ENCODE data around the gene TARDBP. TPM values are rescaled to one million over a fixed set of nuclear protein-coding genes. Genes with fewer than 3 reads are reported as not detected.

TARDBP gene
- total and polyA plus RNA-seq, 2 experiments from 2014 or later: 204 to 313 TPM

- no peaks in the 10 kb centered on the region for H3K27me3 ChIP-seq (ENCODE audit: insufficient read depth)
- H3K36me3 Mint-ChIP-seq (ENCODE audit: low read depth): peaks cover 72% of the 10 kb centered on the region
- peaks cover 28% of the 10 kb centered on the region for H4K20me1 ChIP-seq (replicated peaks; ENCODE audit: insufficient read depth)
- no peak overlapping the region; the same call in 1 of the 2 replicates for H3K27ac ChIP-seq (ENCODE audit: low read depth)
- H3K9me2 ChIP-seq (ENCODE audit: insufficient read depth): no peaks in the 10 kb centered on the region
- H3K4me1 ChIP-seq (ENCODE audit: insufficient read depth): no peaks in the 10 kb centered on the region
- peaks cover 4% of the 10 kb centered on the region; the same call in 1 of the 3 replicates for H3K4me1 Mint-ChIP-seq
- TF ChIP-seq POLR2AphosphoS5 (IDR thresholded peaks at IDR 0.05; ENCODE audit: low read depth): peak; percentile 12; the same call in 1 of the 2 replicates
- TF ChIP-seq STAT1 (IDR thresholded peaks at IDR 0.05; ENCODE audit: unreplicated experiment): no peak
- no peak overlapping the region for H3K27ac Mint-ChIP-seq
- peaks cover 43% of the 10 kb centered on the region for H3F3A ChIP-seq (replicated peaks; ENCODE audit: low read depth)
- H3K4me3 Mint-ChIP-seq: no peak overlapping the region
- no peaks in the 10 kb centered on the region for H3K9me3 Mint-ChIP-seq
- DNase-seq (ENCODE audit: low spot score): no peak
- no peak for ATAC-seq
- H3K4me2 ChIP-seq: no peak overlapping the region
- peaks cover 46% of the 10 kb centered on the region for H3K36me3 ChIP-seq (ENCODE audit: insufficient read depth)
- H3K27me3 Mint-ChIP-seq (ENCODE audit: insufficient read depth, low read depth, poor library complexity): peaks cover 13% of the 10 kb centered on the region
- no peak overlapping the region for H2AFZ ChIP-seq
- no peaks in the 10 kb centered on the region; the same call in 1 of the 2 replicates for H3K79me2 ChIP-seq (replicated peaks; ENCODE audit: insufficient read depth)
- no peak overlapping the region for H3K4me3 ChIP-seq
Observed at GRCh38 chr1:11027316-11027715, 14.9 kb downstream of the TARDBP start.

GRCh38 chr1:11028018-11028417 is 15.6 kb downstream of the TARDBP start:
- Mint-ChIP-seq H3K27me3 (ENCODE audit: insufficient read depth, low read depth, poor library complexity) (peaks cover 14% of the 10 kb centered on the region), H3K27ac (no peak overlapping the region), H3K4me1 (peaks cover 4% of the 10 kb centered on the region; the same call in 1 of the 3 replicates), H3K36me3 (ENCODE audit: low read depth) (peaks cover 65% of the 10 kb centered on the region), H3K4me3 (no peak overlapping the region), H3K9me3 (no peaks in the 10 kb centered on the region)
- Histone ChIP-seq H3K27me3 (ENCODE audit: insufficient read depth) (no peaks in the 10 kb centered on the region), H3K4me2 (no peak overlapping the region), H3K27ac (ENCODE audit: low read depth) (no peak overlapping the region), H3K4me1 (ENCODE audit: insufficient read depth) (no peaks in the 10 kb centered on the region), H3K9me2 (ENCODE audit: insufficient read depth) (no peaks in the 10 kb centered on the region), H4K20me1 (replicated peaks; ENCODE audit: insufficient read depth) (peaks cover 21% of the 10 kb centered on the region), H3K4me3 (no peak overlapping the region), H3K79me2 (replicated peaks; ENCODE audit: insufficient read depth) (no peaks in the 10 kb centered on the region; the same call in 1 of the 2 replicates), H2AFZ (no peak overlapping the region), H3F3A (replicated peaks; ENCODE audit: low read depth) (peaks cover 41% of the 10 kb centered on the region), H3K36me3 (ENCODE audit: insufficient read depth) (peaks cover 39% of the 10 kb centered on the region)
- DNase-seq (ENCODE audit: low spot score): no peak
- ATAC-seq: no peak
- TF ChIP-seq CREB1 (CRISPR knock-in tag; IDR thresholded peaks at IDR 0.05; ENCODE audit: low read depth) (no peak), POLR2AphosphoS5 (IDR thresholded peaks at IDR 0.05; ENCODE audit: low read depth) (no peak), ETS1 (IDR thresholded peaks at IDR 0.05) (no peak), ZNF331 (CRISPR knock-in tag; IDR thresholded peaks at IDR 0.05; ENCODE audit: low read depth) (no peak), EZH2phosphoT487 (IDR thresholded peaks at IDR 0.05; ENCODE audit: unreplicated experiment) (no peak), CTCF (conservative IDR thresholded peaks at IDR 0.05; ENCODE audit: low read depth in 2 of 2) (no peak), STAT1 (IDR thresholded peaks at IDR 0.05; ENCODE audit: unreplicated experiment) (no peak), NANOG (IDR thresholded peaks at IDR 0.05; ENCODE audit: borderline replicate concordance) (no peak), ZNF114 (CRISPR knock-in tag; IDR thresholded peaks at IDR 0.05) (no peak), ZNF462 (CRISPR knock-in tag; IDR thresholded peaks at IDR 0.05) (no peak), JUNB (IDR thresholded peaks at IDR 0.05; ENCODE audit: unreplicated experiment) (no peak)
